Activated naive CD8-positive, alpha-beta T cell (primary cell): Measurements from ENCODE around the gene PANK2.
"Not testable (repeated sequence)": the region's sequence is repeated elsewhere in the genome, so short reads cannot be mapped to it uniquely, and the experiment has no call there.

Experiments
- H3K27ac Mint-ChIP-seq: one replicate; pipeline ENCODE4 v1.8.0; 2021; ENCODE audit warnings: mixed read lengths
- H3K27me3 Mint-ChIP-seq: one replicate; pipeline ENCODE4 v1.8.0; 2021; ENCODE audit warnings: mixed read lengths
- H3K36me3 Mint-ChIP-seq: one replicate; pipeline ENCODE4 v1.8.0; 2021; ENCODE audit warnings: mixed read lengths
- H3K4me1 Mint-ChIP-seq: one replicate; pipeline ENCODE4 v1.8.0; 2021; ENCODE audit warnings: low read depth, mixed read lengths
- H3K4me3 Mint-ChIP-seq: one replicate; pipeline ENCODE4 v1.8.0; 2021; ENCODE audit warnings: mild to moderate bottlenecking, mixed read lengths
- H3K9me3 Mint-ChIP-seq: one replicate; pipeline ENCODE4 v1.8.0; 2021; ENCODE audit warnings: low read depth, mixed read lengths

PANK2 gene

DNA sequence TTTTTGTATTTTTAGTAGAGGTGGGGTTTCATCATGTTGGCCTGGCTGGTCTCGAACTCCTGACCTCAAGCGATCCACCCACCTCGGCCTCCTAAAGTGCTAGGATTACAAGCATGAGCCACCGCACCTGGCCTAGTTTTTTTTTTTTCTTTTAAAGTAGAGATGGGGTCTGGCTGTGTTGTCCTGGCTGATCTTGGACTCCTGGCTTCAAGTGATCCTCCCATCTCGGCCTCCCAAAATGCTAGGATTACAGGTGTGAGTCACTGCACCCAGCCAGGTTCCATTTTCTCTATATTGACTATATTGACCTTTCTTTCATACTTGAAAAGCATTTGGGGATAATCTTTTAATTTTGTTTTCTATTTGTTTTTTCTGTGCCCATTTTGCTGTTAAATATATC is 13.3 kb downstream of the PANK2 start:
- H3K4me3 Mint-ChIP-seq = no peak overlapping the region
- no peaks in the 10 kb centered on the region for H3K27me3 Mint-ChIP-seq
- no peaks in the 10 kb centered on the region for H3K36me3 Mint-ChIP-seq
- H3K9me3 Mint-ChIP-seq = no peaks in the 10 kb centered on the region
- H3K27ac Mint-ChIP-seq = peak overlapping the region; percentile 66
- H3K4me1 Mint-ChIP-seq = peaks cover 70% of the 10 kb centered on the region

DNA sequence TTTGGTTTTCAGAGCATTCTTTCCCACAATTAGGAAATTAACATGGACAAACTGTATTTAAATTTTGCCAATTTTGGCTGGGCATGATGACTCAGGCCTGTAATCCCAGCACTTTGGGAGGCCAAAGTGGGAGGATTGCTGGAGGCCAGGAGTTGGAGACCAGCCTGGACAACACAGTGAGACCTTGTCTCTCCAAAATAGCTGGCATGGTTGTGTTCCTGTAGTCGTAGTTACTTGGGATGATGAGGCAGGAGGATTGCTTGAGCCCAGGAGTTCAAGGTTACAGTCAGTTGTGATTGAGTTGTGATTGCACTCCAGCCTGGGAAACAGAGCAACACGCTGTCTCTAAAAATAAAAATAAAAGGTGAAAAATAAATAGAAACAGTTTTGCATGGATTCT is 15.0 kb downstream of the PANK2 start:
- no peak overlapping the region for H3K27ac Mint-ChIP-seq
- peaks cover 67% of the 10 kb centered on the region for H3K4me1 Mint-ChIP-seq
- H3K9me3 Mint-ChIP-seq = no peaks in the 10 kb centered on the region
- no peaks in the 10 kb centered on the region for H3K27me3 Mint-ChIP-seq
- H3K36me3 Mint-ChIP-seq = peaks cover 8% of the 10 kb centered on the region
- H3K4me3 Mint-ChIP-seq = no peak overlapping the region

DNA sequence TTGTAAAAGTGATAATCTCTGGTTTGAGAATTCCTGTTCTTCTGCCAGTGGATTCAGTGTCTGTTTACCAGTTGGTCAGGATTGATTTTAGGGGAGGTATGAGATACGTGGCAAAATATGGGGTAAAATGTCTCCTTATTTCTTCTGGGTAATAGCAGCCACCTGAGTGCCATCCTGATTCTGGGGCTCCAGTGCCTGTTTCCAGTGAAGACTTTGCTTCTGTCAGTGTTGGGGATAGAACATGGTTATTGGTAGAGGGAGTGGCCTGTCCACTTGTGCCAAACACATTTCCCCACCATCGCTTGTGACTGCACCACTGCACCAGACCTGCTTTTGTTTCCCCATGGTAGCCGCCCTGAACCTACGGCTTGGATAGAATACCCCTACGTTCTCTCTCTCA is 15.7 kb downstream of the PANK2 start:
- Mint-ChIP-seq H3K9me3 (no peaks in the 10 kb centered on the region), H3K27me3 (no peaks in the 10 kb centered on the region), H3K4me3 (no peak overlapping the region), H3K4me1 (peaks cover 61% of the 10 kb centered on the region), H3K27ac (peak overlapping the region; percentile 71), H3K36me3 (peaks cover 8% of the 10 kb centered on the region)

DNA sequence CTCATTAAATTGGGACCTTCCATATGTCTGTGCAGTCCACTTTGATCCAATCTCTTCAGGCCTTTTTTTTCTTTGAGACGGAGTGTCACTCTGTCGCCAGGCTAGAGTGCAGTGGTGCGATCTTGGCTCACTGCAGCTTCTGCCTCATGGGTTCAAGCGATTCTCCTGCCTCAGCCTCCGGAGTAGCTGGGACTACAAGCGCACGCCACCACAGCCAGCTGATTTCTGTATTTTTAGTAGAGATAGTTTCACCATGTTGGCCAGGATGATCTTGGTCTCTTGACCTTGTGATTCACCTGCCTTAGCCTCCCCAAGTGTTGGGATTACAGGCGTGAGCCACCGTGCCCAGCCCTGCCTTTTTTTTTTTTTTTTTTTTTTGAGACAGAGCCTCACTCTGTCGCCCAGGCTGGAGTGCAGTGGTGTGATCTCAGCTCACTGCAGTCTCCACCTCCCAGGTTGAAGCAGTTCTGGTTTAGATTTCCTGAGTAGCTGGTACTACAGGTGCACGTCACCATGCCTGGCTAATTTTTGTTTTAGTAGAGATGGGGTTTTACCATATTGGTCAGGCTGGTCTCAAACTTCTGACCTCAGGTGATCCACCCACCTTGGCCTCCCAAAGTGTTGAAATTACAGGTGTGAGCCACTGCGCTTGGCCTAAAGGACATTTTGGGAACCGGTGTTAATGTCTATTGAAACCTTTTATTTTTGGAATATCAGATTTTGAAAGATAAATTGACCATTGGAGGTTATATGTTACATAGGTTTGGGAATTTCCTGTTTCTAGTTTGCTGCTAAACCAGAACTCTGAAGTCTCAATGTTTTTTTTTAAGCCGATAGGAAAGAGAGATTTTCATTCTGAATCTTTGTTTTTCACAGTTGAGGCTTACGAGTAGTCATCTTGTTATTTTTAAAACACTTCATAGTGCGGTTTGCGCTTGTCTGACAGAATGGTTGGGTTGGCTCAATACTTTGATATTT is 17.8 kb downstream of the PANK2 start:
- Mint-ChIP-seq H3K4me3 (peak overlapping the region; percentile 60), H3K27ac (peak overlapping the region; percentile 94), H3K4me1 (peaks cover 47% of the 10 kb centered on the region)
- H3K9me3 Mint-ChIP-seq, H3K27me3 Mint-ChIP-seq, H3K36me3 Mint-ChIP-seq: not testable (repeated sequence)

DNA sequence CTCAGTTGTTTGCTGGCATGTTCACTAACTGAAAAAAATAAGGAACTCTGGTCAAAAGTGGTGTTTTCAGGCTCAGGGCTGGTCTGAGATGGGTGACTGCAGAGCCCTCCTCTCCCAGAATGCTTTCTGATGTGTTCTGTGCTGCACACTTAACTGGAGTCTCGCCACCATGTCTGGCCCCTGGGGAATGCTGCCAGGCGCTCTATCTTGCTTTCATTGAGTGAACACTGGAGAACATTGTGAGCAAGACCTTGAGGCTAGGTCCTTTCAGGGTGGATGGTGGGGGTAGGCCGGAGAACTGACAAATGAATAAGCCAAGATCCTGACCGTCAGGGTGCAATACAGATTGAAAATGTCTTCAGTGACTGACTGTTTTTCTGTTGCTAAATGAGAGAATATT is 19.5 kb downstream of the PANK2 start:
- peak overlapping the region; percentile 66 for H3K27ac Mint-ChIP-seq
- peaks cover 39% of the 10 kb centered on the region for H3K4me1 Mint-ChIP-seq
- H3K4me3 Mint-ChIP-seq = peak overlapping the region; percentile 20
- H3K36me3 Mint-ChIP-seq = peaks cover 8% of the 10 kb centered on the region
- no peaks in the 10 kb centered on the region for H3K27me3 Mint-ChIP-seq
- H3K9me3 Mint-ChIP-seq = no peaks in the 10 kb centered on the region

DNA sequence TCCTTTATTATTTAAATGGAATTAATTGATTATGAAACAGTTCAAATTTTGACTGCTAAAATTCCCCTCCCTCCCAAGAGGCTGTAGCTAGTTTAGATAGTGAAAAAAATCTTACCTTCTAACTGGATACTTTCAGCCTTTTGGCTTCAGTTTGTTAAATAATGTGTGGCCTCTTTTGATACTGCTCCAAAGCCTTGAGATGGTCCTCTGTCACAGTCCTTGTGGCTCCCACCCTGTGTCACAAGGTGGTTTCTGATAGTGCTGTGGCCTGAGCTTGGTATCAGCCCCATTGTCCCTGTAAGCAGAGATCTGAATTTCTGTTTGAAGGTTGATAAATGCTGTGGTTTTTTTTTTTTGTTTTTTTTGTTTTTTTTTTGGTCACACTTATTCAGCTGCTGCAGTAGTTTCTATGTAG is 20.8 kb downstream of the PANK2 start:
- H3K27me3 Mint-ChIP-seq = no peaks in the 10 kb centered on the region
- no peak overlapping the region for H3K4me3 Mint-ChIP-seq
- no peaks in the 10 kb centered on the region for H3K9me3 Mint-ChIP-seq
- H3K36me3 Mint-ChIP-seq = peaks cover 8% of the 10 kb centered on the region
- H3K4me1 Mint-ChIP-seq = peaks cover 34% of the 10 kb centered on the region
- peak overlapping the region; percentile 70 for H3K27ac Mint-ChIP-seq

DNA sequence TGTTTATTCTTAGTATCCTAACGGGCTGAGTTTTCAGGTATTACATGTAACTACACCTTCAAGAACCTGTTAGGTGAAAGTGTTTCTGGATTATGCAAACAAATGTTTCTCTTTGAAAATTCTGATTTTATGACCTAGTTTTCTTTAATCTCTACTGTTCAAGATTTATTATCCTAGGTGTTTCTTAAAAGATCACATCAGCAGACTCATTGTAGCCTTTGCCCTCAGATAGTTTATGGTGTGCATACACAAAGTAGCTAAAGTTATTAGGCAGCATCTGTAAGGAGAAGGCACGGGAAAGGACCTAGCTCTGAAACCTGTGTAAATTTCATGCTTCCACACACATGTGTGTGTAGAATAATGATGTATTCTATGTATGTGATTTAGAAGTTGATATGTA is 21.7 kb downstream of the PANK2 start:
- peaks cover 38% of the 10 kb centered on the region for H3K4me1 Mint-ChIP-seq
- H3K36me3 Mint-ChIP-seq = peaks cover 11% of the 10 kb centered on the region
- no peak overlapping the region for H3K27ac Mint-ChIP-seq
- H3K27me3 Mint-ChIP-seq = no peaks in the 10 kb centered on the region
- H3K4me3 Mint-ChIP-seq = no peak overlapping the region
- H3K9me3 Mint-ChIP-seq = no peaks in the 10 kb centered on the region

DNA sequence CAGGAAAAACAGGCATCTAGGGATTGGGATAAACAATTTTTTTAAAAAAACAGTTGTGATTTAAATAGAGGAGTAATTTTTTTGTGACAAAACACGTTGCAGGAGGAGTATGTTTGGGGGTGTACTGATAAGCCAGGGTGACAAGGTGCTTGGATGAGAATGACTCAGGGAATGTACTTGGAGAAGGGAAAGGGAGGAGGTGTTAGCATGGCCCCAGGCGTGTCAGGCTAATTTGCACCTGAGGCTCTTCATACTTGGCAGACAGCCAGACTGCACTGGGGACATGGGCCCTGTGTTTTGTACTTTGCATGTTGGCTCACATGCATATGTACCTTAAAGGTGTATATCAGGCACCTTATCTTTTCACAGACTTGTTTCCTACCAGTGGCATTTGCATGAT is 22.8 kb downstream of the PANK2 start:
- no peak overlapping the region for H3K27ac Mint-ChIP-seq
- no peaks in the 10 kb centered on the region for H3K9me3 Mint-ChIP-seq
- H3K4me1 Mint-ChIP-seq = peaks cover 38% of the 10 kb centered on the region
- H3K36me3 Mint-ChIP-seq = peaks cover 11% of the 10 kb centered on the region
- no peak overlapping the region for H3K4me3 Mint-ChIP-seq
- no peaks in the 10 kb centered on the region for H3K27me3 Mint-ChIP-seq

DNA sequence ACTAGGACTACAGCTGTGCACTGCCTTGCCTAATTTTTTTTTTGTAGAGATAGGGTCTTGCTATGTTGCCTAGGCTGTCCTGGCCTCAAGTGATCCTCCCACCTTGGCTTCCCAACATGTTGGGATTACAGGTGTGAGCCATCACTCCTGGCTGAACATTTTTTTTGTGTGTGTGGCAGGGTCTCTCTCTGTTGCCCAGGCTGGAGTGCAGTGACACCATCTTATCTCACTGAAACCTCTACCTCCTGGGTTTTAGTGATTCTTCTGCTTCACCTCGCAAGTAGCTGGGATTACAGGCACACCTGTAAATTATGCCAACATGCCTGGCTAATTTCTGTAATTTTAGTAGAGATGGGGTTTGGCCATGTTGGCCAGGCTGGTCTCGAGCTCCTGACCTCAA is 25.3 kb downstream of the PANK2 start:
- H3K9me3 Mint-ChIP-seq = no peaks in the 10 kb centered on the region
- peaks cover 30% of the 10 kb centered on the region for H3K4me1 Mint-ChIP-seq
- no peaks in the 10 kb centered on the region for H3K27me3 Mint-ChIP-seq
- H3K4me3 Mint-ChIP-seq = no peak overlapping the region
- no peak overlapping the region for H3K27ac Mint-ChIP-seq
- peaks cover 4% of the 10 kb centered on the region for H3K36me3 Mint-ChIP-seq

DNA sequence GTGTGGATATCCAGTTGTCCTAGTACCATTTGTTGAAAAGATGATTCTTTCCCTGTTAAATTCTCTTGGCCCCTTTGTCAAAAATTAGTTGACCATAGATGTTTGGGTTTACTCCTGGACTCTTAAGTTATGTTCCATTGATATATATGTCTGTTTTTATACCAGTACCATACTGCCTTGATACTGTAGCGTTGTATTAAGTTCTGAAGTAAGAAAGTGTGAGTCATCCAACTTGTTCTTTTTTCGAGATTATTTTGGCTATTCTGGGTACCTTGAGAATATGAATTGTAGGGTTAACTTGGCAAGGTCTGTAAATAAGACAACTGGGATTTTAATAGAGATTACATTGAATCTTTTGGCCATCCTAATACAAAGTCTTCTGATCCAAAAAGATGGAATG is 26.5 kb downstream of the PANK2 start:
- Mint-ChIP-seq H3K27ac (peak overlapping the region; percentile 35), H3K36me3 (peaks cover 4% of the 10 kb centered on the region), H3K4me3 (no peak overlapping the region), H3K9me3 (no peaks in the 10 kb centered on the region), H3K4me1 (peaks cover 28% of the 10 kb centered on the region), H3K27me3 (no peaks in the 10 kb centered on the region)

DNA sequence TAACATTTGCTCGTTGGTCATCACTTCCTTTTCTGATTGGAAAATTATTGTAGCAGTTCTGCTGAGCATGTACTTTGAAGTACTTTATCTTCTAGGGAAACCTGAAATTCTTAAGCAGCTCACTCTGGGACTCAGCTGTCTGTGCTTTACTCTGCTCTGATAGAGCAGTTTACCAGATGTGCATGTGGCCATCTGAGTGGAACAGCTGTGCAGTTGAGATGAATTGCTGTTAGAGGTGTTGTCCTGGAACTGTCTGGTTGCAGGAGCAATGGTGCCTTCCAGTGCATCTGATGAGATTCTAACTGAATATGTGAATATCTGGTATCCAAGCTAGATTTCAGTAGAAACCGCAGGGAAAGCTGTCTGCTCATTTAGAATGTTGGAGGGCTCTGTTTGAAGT is 27.2 kb downstream of the PANK2 start:
- peaks cover 28% of the 10 kb centered on the region for H3K4me1 Mint-ChIP-seq
- H3K36me3 Mint-ChIP-seq = peaks cover 4% of the 10 kb centered on the region
- H3K4me3 Mint-ChIP-seq = no peak overlapping the region
- H3K27me3 Mint-ChIP-seq = no peaks in the 10 kb centered on the region
- H3K9me3 Mint-ChIP-seq = no peaks in the 10 kb centered on the region
- H3K27ac Mint-ChIP-seq = no peak overlapping the region

DNA sequence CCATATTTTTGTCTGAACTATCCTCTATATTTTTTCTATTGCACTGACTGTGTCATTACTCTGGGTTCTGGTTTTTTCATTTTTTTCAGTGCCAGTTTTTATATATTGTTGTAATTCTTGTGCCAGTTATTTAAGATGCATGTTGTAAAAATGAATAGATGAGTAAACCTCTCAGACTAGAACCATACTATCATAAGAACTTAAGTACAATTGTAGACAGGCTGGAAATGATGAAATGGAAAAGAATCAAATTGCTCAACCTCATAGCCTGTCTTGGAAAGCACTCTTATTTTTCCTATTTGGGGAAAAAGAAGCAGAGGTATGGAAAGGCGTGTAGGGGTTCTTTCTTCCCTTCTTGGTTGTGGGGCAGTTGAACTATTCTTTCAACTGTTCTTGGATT is 30.2 kb downstream of the PANK2 start:
- no peak overlapping the region for H3K4me3 Mint-ChIP-seq

DNA sequence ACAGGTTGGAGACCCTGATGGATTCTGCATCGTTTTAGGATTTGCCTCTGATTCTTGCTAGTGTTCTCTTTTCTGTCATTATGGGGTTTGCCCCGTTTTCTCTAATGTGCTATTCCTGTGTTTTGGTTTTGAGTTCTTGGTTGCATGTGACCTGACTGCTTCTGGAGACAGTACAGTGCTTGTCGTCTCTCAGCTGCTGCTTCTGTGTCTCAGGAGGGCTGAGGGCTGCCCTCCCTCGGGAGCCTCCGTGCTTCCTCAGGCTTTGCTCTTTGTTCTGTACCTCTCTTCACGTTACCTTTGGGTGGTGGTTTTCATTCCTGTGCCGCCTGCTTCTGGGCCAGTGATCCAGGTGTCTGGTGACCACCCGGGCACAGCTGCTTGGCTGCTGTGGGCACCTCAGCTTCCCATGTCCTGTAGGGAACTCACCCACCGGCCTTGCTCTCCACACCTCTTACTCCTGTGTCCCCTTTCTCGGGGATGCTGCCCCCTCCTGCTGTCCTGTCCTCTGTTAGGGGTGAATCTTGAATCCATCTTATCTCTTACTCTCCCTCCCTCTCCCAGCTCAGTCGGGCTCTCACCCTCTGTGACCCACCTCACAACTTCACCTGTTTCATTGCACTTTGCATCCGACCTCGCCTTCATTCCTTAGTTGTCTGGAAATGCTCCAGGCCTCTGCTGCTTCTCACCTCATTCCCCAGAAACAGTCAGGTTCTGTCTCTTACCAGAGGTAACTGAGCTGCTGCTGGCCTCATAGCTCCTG is 33.2 kb downstream of the PANK2 start:
- H3K4me1 Mint-ChIP-seq = peaks cover 41% of the 10 kb centered on the region
- peak overlapping the region; percentile 59 for H3K27ac Mint-ChIP-seq
- H3K9me3 Mint-ChIP-seq = no peaks in the 10 kb centered on the region
- no peaks in the 10 kb centered on the region for H3K36me3 Mint-ChIP-seq
- no peak overlapping the region for H3K4me3 Mint-ChIP-seq
- H3K27me3 Mint-ChIP-seq = no peaks in the 10 kb centered on the region

More for the DNA sequence above, 30.2 kb downstream of the PANK2 start:
- Mint-ChIP-seq H3K9me3 (no peaks in the 10 kb centered on the region), H3K36me3 (peaks cover 4% of the 10 kb centered on the region), H3K4me1 (peaks cover 41% of the 10 kb centered on the region), H3K27me3 (no peaks in the 10 kb centered on the region), H3K27ac (peak overlapping the region; percentile 70)

DNA sequence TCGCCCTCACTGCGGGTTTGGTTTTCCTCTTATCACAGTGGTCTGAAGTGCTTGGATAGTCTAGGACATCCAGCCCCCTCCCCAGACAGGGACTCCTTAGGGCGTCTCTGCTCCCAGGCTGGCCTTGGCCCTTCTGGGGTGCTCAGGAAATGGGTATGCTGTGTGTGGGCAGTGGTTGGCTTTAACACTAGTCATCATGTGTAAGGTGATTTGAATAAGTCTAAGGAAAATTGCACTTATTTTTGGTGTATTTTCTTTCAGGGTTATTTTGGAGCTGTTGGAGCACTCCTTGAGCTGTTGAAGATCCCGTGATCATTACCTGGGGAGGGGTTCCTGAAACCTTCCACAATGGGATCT is 33.8 kb downstream of the PANK2 start:
- Mint-ChIP-seq H3K4me3 (no peak overlapping the region), H3K36me3 (peaks cover under 1% of the 10 kb centered on the region), H3K27me3 (no peaks in the 10 kb centered on the region), H3K9me3 (no peaks in the 10 kb centered on the region), H3K4me1 (peaks cover 43% of the 10 kb centered on the region), H3K27ac (peak overlapping the region; percentile 59)

DNA sequence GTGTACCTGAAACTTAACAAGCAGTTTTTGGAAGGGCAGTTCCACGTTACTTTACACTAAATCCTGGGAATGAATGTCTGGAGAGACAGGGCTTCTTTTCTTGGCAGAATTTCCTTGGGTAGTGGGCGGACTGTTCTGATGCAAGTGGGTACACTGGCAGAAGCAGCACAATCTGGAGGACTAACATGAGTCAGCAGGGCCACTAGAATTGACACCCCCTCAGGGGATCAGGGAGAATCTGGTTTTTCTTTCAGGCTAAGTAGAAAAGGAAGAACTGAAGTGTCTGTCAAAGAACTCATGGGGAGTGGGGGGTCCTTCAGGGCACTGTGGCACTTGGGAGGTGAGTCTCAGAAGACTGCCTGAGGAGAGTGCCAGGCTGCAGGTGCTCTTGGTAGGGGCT is 34.6 kb downstream of the PANK2 start:
- peaks cover 3% of the 10 kb centered on the region for H3K36me3 Mint-ChIP-seq
- H3K27me3 Mint-ChIP-seq = no peaks in the 10 kb centered on the region
- no peaks in the 10 kb centered on the region for H3K9me3 Mint-ChIP-seq
- peaks cover 43% of the 10 kb centered on the region for H3K4me1 Mint-ChIP-seq
- H3K4me3 Mint-ChIP-seq = no peak overlapping the region
- peak overlapping the region; percentile 85 for H3K27ac Mint-ChIP-seq
